ENCODE data around the gene CNTN5. TPM values are rescaled to one million over a fixed set of nuclear protein-coding genes. Genes with fewer than 3 reads are reported as not detected.

CNTN5 gene
- polyA plus RNA-seq, 1 of the 3 experiments (the other 2 are of a cell fraction), result not detected

DNA sequence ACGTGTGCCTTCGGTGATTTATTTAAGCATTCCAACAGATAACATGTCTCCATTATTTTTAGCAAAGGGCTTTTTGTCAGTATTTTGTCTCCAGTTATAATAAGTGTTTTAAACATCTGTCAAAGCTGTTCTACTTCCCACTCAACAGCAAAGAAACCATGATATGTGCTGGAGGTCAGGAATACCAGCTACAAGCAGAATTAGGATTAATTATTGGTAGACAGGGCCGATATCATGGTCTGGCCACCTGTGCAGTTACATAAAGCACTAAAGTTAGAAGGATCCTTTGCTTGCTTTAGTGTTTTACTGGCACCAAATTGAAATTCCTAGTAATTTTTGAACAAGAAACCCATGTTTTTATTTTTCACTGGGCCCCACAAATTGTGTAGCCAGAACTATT lies 1075.1 kb downstream of the CNTN5 start:
- Histone ChIP-seq H4K20me1 (ENCODE audit: insufficient read depth) (no peaks in the 10 kb centered on the region), H3K4me3 (ENCODE audit: low read depth in 2 of 2, low read length in 1 of 2) (no peak overlapping the region), H3F3A (replicated peaks; ENCODE audit: insufficient read depth) (no peaks in the 10 kb centered on the region), H3K9me3 (no peaks in the 10 kb centered on the region), H3K79me2 (ENCODE audit: insufficient read depth) (no peaks in the 10 kb centered on the region), H2AFZ (ENCODE audit: low read depth) (no peak overlapping the region), H3K27me3 (ENCODE audit: insufficient read depth) (no peaks in the 10 kb centered on the region), H3K9ac (no peak overlapping the region), H3K4me2 (no peak overlapping the region), H3K4me1 (ENCODE audit: control insufficient read depth in 1 of 2, insufficient read depth in 2 of 2, low read depth in 1 of 2, low read length in 1 of 2) (no peaks in the 10 kb centered on the region; a peak in 1 of 4 replicates), H3K36me3 (replicated peaks in 1 of 2; ENCODE audit: control insufficient read depth in 1 of 2, insufficient read depth in 2 of 2, low read length in 1 of 2) (no peaks in the 10 kb centered on the region), H3K9me2 (no peaks in the 10 kb centered on the region), H3K27ac (ENCODE audit: low read depth in 2 of 2, low read length in 1 of 2) (no peak overlapping the region)
- 2% methylated on average over 3 of the region's 3 CpGs for WGBS (ENCODE audit: low lambda C conversion rate)
- no peak for TF ChIP-seq ZBTB33 (IDR thresholded peaks at IDR 0.05; ENCODE audit: borderline replicate concordance, low read depth)
- no peak for TF ChIP-seq JUND (IDR thresholded peaks at IDR 0.05)
- ChIA-PET CTCF (no interaction called here), POLR2A (no interaction called here)
- DNase-seq, result no peak

GRCh38 chr11:100098560-100098959 lies 1077.8 kb downstream of the CNTN5 start:
- DNase-seq, result no peak
- Histone ChIP-seq H3K4me1 (ENCODE audit: control insufficient read depth in 1 of 2, insufficient read depth in 2 of 2, low read depth in 1 of 2, low read length in 1 of 2) (no peaks in the 10 kb centered on the region; a peak in 1 of 4 replicates), H3K9me2 (no peaks in the 10 kb centered on the region), H4K20me1 (ENCODE audit: insufficient read depth) (no peaks in the 10 kb centered on the region), H3K9me3 (no peaks in the 10 kb centered on the region), H3K4me3 (ENCODE audit: low read depth in 2 of 2, low read length in 1 of 2) (no peak overlapping the region), H3K36me3 (replicated peaks in 1 of 2; ENCODE audit: control insufficient read depth in 1 of 2, insufficient read depth in 2 of 2, low read length in 1 of 2) (no peaks in the 10 kb centered on the region), H3K27ac (ENCODE audit: low read depth in 2 of 2, low read length in 1 of 2) (no peak overlapping the region), H3K4me2 (no peak overlapping the region), H3K79me2 (ENCODE audit: insufficient read depth) (no peaks in the 10 kb centered on the region), H3K9ac (no peak overlapping the region), H3F3A (replicated peaks; ENCODE audit: insufficient read depth) (no peaks in the 10 kb centered on the region), H2AFZ (ENCODE audit: low read depth) (no peak overlapping the region), H3K27me3 (ENCODE audit: insufficient read depth) (no peaks in the 10 kb centered on the region)
- no peak for TF ChIP-seq ZBTB33 (IDR thresholded peaks at IDR 0.05; ENCODE audit: borderline replicate concordance, low read depth)
- no peak for TF ChIP-seq SMC3 (IDR thresholded peaks at IDR 0.05; ENCODE audit: low read depth, low read length)
- no peak for TF ChIP-seq FOSL2 (IDR thresholded peaks at IDR 0.05; ENCODE audit: borderline replicate concordance, low read depth)
- TF ChIP-seq, protein P1, sequence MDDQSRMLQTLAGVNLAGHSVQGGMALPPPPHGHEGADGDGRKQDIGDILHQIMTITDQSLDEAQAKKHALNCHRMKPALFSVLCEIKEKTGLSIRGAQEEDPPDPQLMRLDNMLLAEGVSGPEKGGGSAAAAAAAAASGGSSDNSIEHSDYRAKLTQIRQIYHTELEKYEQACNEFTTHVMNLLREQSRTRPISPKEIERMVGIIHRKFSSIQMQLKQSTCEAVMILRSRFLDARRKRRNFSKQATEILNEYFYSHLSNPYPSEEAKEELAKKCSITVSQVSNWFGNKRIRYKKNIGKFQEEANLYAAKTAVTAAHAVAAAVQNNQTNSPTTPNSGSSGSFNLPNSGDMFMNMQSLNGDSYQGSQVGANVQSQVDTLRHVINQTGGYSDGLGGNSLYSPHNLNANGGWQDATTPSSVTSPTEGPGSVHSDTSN (IDR thresholded peaks at IDR 0.05), result no peak
- no peak for TF ChIP-seq GATA2 (CRISPR knock-in tag; IDR thresholded peaks at IDR 0.05)
- TF ChIP-seq NRF1 (IDR thresholded peaks at IDR 0.05; ENCODE audit: low read depth, low read length), result no peak
- no peak for TF ChIP-seq CTCF (IDR thresholded peaks at IDR 0.05)
- TF ChIP-seq CHD2 (IDR thresholded peaks at IDR 0.05; ENCODE audit: low read length, partially characterized antibody), result no peak
- TF ChIP-seq RAD21 (IDR thresholded peaks at IDR 0.05; ENCODE audit: low read length), result no peak
- TF ChIP-seq RFX5 (IDR thresholded peaks at IDR 0.05; ENCODE audit: low read length), result no peak
- TF ChIP-seq JUND (IDR thresholded peaks at IDR 0.05), result no peak
- TF ChIP-seq ELF1 (IDR thresholded peaks at IDR 0.05), result no peak
- TF ChIP-seq RXRA (IDR thresholded peaks at IDR 0.05; ENCODE audit: borderline replicate concordance, low read depth), result no peak
- TF ChIP-seq SIN3A (IDR thresholded peaks at IDR 0.05; ENCODE audit: borderline replicate concordance, low read depth, low read length), result no peak
- no peak for TF ChIP-seq YY1 (IDR thresholded peaks at IDR 0.05; ENCODE audit: low read depth)
- TF ChIP-seq REST (IDR thresholded peaks at IDR 0.05; ENCODE audit: low read depth, low read length), result no peak
- POLR2A ChIA-PET, result no interaction called here
- CTCF ChIA-PET, result no interaction called here
- WGBS (ENCODE audit: low lambda C conversion rate), result 18% methylated on average over 3 of the region's 3 CpGs

All from SK-N-SH (cell line).